Measurements from ENCODE around the gene GPR17.

DNA sequence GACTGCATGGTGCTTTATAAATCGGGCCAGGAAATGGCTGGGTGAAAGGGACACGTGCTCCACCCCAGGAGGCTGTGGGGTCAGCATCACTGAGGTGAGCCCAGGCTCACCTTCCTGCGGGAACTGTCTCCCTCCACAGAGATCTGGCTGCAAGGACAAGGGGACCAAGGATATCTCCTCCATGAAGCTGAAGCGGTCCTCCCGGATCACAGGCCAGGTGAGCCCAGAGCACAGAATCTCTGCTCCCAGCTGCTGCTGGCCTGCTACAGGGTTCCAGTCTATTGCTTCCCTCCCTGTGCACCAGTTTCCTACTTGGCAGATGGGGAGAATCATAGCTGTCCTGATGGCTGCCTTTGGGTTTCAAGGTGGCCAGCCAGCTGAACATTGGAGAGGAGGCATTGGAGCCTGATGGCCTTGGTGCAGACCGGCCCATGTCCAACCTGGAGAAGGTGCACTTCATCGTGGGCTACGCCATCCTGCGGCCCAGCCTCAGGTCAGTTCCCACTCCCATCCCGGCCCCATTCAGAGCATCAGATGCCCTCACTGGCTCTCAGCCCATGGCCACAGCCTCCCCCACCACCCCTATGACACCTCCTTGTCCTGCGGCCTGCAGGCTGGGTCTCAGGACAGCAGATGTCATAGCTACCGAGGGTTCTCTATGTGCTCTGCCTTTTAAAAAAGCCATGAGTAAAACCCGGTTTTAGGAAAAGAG is 33.7 kb upstream of the GPR17 start:
- TF ChIP-seq, protein P1, sequence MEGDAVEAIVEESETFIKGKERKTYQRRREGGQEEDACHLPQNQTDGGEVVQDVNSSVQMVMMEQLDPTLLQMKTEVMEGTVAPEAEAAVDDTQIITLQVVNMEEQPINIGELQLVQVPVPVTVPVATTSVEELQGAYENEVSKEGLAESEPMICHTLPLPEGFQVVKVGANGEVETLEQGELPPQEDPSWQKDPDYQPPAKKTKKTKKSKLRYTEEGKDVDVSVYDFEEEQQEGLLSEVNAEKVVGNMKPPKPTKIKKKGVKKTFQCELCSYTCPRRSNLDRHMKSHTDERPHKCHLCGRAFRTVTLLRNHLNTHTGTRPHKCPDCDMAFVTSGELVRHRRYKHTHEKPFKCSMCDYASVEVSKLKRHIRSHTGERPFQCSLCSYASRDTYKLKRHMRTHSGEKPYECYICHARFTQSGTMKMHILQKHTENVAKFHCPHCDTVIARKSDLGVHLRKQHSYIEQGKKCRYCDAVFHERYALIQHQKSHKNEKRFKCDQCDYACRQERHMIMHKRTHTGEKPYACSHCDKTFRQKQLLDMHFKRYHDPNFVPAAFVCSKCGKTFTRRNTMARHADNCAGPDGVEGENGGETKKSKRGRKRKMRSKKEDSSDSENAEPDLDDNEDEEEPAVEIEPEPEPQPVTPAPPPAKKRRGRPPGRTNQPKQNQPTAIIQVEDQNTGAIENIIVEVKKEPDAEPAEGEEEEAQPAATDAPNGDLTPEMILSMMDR (IDR thresholded peaks at IDR 0.05): no peak
- TF ChIP-seq POLR2A (IDR thresholded peaks at IDR 0.05): no peak

All from esophagus squamous epithelium (tissue), 4 donors.